GM23248 (cell line): ENCODE data around the gene NFIA. TPM values are rescaled to one million over a fixed set of nuclear protein-coding genes. Genes with fewer than 3 reads are reported as not detected.

Experiments used
- DNase-seq: peaks from one replicate; pipeline ENCODE4 v3.0.0-alpha.2; 2015
- H2AFZ ChIP-seq: fragments of 200-600 bp; sonication (generic); 2 replicates; pipeline ENCODE4 v1.6.1; 2016; ENCODE audit warnings: antibody characterized with exemption
- H3F3A ChIP-seq: fragments of 200-600 bp; sonication (generic); 2 replicates; pipeline ENCODE4 v1.6.1; 2016; ENCODE audit warnings: mild to moderate bottlenecking, antibody characterized with exemption, mixed run types; ENCODE audit not compliant: insufficient read depth
- H3K27ac ChIP-seq: fragments of 200-600 bp; sonication (generic); 2 replicates; pipeline ENCODE4 v1.5.1; 2016; ENCODE audit warnings: mild to moderate bottlenecking
- H3K27me3 ChIP-seq: fragments of 200-600 bp; sonication (generic); replicated peaks from 2 replicates; pipeline ENCODE4 v1.6.1; 2016; ENCODE audit warnings: mild to moderate bottlenecking; ENCODE audit not compliant: insufficient read depth
- H3K36me3 ChIP-seq: fragments of 200-600 bp; sonication (generic); 2 replicates; pipeline ENCODE4 v1.6.1; 2016; ENCODE audit warnings: low read depth, mild to moderate bottlenecking
- H3K4me1 ChIP-seq: fragments of 200-600 bp; sonication (generic); 2 replicates; pipeline ENCODE4 v1.6.1; 2016; ENCODE audit warnings: mild to moderate bottlenecking; ENCODE audit not compliant: insufficient read depth
- H3K4me2 ChIP-seq: fragments of 200-600 bp; sonication (generic); one replicate; pipeline ENCODE4 v1.6.1; 2016; ENCODE audit warnings: mild to moderate bottlenecking; ENCODE audit not compliant: unreplicated experiment
- H3K4me3 ChIP-seq: fragments of 200-600 bp; sonication (generic); 2 replicates; pipeline ENCODE4 v1.5.1; 2016; ENCODE audit warnings: mild to moderate bottlenecking
- H3K79me2 ChIP-seq: fragments of 200-600 bp; sonication (generic); 2 replicates; pipeline ENCODE4 v1.6.1; 2016; ENCODE audit warnings: mild to moderate bottlenecking; ENCODE audit not compliant: insufficient read depth
- H3K9ac ChIP-seq: fragments of 200-600 bp; sonication (generic); 2 replicates; pipeline ENCODE4 v1.6.1; 2016; ENCODE audit warnings: mild to moderate bottlenecking
- H3K9me2 ChIP-seq: fragments of 200-600 bp; sonication (generic); 2 replicates; pipeline ENCODE4 v1.6.1; 2016; ENCODE audit warnings: mixed run types, mild to moderate bottlenecking, moderate library complexity; ENCODE audit not compliant: insufficient read depth
- H3K9me3 ChIP-seq: fragments of 200-600 bp; sonication (generic); one replicate; pipeline ENCODE4 v1.6.1; 2017; ENCODE audit warnings: low read depth
- H4K20me1 ChIP-seq: fragments of 200-600 bp; sonication (generic); 2 replicates; pipeline ENCODE4 v1.6.0; 2016; ENCODE audit not compliant: insufficient read depth
- EZH2 ChIP-seq: fragments of 200-600 bp; sonication (generic); IDR thresholded peaks from 2 replicates; pipeline ENCODE4 v1.6.1; 2018; ENCODE audit warnings: antibody characterized with exemption, mild to moderate bottlenecking; ENCODE audit not compliant: insufficient read depth, poor library complexity, severe bottlenecking
- EZH2phosphoT487 ChIP-seq: fragments of 200-600 bp; sonication (generic); IDR thresholded peaks from 2 replicates; pipeline ENCODE4 v1.6.1; 2018; ENCODE audit warnings: antibody characterized with exemption, moderate library complexity, mild to moderate bottlenecking, low read depth; ENCODE audit not compliant: insufficient read depth
- WGBS, 2 experiments: methylation state at CpG; one replicate each; pipeline ENCODE4 v1.1.6; 2015 to 2017; ENCODE audit warnings: low lambda C conversion rate in 2 of 2, low coverage in 1 of 2; ENCODE audit errors: missing lambda C conversion rate in 2 of 2; 5-methylcytosine and 5-hydroxymethylcytosine counted together
- in situ Hi-C: fragments of 300-500 bp; cut with MboI; formaldehyde crosslinking; loops from 2 replicates; pipeline ENCODE4 v1.15.0; 2020
- polyA plus RNA-seq: library from polyadenylated mRNA; unstranded; fragments of >200 nt; fragmentation: Nextera tagmentation; extraction: Ambion mirVana; gene quantifications from 2 replicates; pipeline ENCODE4 v1.2.1, GENCODE V29; 2016
- total RNA-seq: library from RNA; depleted of rRNA; stranded (reverse); fragments of >200 nt; shearing (Covaris generic); gene quantifications from 2 replicates; pipeline ENCODE4 v1.2.3, GENCODE V29; 2014

The NFIA gene
- total and polyA plus RNA-seq, 2 experiments from 2014 or later, result 3.4 to 8.8 TPM

DNA sequence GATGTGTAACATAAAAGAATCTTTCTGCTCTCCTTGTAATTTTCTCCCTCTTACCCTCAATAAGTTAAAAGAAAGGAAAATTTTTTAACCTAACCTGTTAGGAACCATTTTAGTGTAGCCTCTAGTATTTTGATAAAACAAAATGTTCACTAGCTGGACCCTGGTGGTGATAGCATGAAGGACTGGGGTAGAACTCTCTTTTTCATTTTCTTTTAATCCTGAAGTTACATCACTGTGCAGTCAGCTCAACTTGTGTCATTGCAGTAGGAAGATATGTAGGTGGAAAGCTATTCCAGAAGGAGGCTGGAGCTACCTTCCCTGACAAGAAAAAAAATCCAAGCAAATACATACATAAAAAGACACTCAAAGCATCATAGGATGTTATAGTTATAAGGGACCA, 39.3 kb downstream of the NFIA start:
- Histone ChIP-seq H3K27ac (no peak overlapping the region), H4K20me1 (no peaks in the 10 kb centered on the region), H3K4me1 (peaks cover 17% of the 10 kb centered on the region), H3K79me2 (peaks cover 3% of the 10 kb centered on the region; the same call in 1 of the 2 replicates), H3K4me2 (peak overlapping the region; percentile 87), H3K9me3 (no peaks in the 10 kb centered on the region), H2AFZ (peak overlapping the region; percentile 60), H3K9ac (peak overlapping the region; percentile 63), H3K27me3 (no peaks in the 10 kb centered on the region), H3K4me3 (no peak overlapping the region), H3K36me3 (no peaks in the 10 kb centered on the region), H3K9me2 (no peaks in the 10 kb centered on the region), H3F3A (peaks cover 4% of the 10 kb centered on the region; the same call in 1 of the 2 replicates)
- DNase-seq, result peak; percentile 51
- in situ Hi-C loops, result no loop called here
- no peak for TF ChIP-seq EZH2

DNA sequence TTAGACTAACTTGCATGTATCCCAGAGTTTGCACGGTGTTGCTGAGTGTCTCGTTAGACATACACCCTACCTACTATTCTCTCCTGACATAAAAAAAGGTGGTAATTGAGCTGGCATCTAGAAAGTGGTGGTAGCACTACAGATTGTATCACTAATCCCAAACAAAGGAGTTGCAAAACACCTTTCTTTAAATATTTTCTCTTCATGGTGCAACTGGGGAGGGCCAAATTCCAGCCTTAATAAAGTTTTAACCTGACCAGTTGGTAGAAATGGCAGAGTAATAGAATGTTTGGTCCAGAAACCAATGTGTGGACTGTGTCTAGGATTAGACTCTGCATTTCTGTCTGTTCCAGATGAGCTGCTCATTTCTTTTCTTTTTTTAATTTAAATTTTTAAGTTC, 40.0 kb downstream of the NFIA start:
- Histone ChIP-seq H3K9ac (no peak overlapping the region), H3K4me1 (peaks cover 12% of the 10 kb centered on the region), H3K9me2 (no peaks in the 10 kb centered on the region), H3K9me3 (no peaks in the 10 kb centered on the region), H4K20me1 (no peaks in the 10 kb centered on the region), H3F3A (no peaks in the 10 kb centered on the region), H3K36me3 (no peaks in the 10 kb centered on the region), H3K27ac (no peak overlapping the region), H3K4me3 (no peak overlapping the region), H3K4me2 (no peak overlapping the region), H2AFZ (no peak overlapping the region), H3K27me3 (no peaks in the 10 kb centered on the region), H3K79me2 (peaks cover 3% of the 10 kb centered on the region; the same call in 1 of the 2 replicates)
- in situ Hi-C loops, result no loop called here
- DNase-seq, result no peak
- TF ChIP-seq EZH2 (no peak), EZH2phosphoT487 (no peak)
- 97 to 98% methylated on average over 2 of the region's 2 CpGs for WGBS, 2 experiments

DNA sequence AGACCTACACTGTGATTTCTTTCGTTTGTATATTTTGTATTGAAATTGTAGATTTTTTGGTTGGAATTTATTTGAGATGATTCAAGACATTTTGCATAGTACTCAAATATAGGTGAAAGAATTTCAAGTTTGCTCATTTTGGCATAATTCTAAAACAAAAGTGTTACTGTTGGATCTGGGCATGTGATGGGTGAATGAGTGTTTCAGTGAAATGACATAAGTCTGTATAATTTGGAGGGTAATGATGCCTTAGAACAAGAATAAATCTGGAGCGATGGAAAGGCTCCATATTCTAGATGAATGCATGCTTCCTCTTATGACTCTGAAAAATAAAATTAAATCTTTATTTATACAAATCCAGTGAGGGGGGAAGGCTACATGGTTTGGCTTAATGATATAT, 41.0 kb downstream of the NFIA start:
- WGBS, 2 experiments, result 77 to 80% methylated on average over 2 of the region's 2 CpGs
- H3K9me3 ChIP-seq, result no peaks in the 10 kb centered on the region
- in situ Hi-C loops, result no loop called here

DNA sequence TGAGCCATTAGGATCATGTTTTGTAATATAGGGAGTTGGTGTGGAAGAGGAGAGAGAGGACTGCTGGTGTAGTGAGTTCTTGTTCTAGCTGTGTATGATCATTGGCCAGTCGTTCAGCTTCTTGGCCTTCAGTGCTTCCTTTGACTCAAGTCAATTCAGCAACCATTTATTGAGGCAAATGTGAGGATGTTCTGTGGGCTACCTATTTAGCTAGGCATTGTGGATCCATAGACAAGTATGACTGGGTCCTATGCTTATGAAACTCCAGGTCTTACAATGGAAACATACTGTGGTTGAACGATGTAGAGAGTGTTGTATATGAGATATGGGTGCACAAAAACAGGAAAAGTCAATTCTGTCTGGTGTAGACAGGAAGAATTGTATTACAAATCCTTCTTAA, 41.7 kb downstream of the NFIA start:
- Histone ChIP-seq H3K9me2 (no peaks in the 10 kb centered on the region), H3K79me2 (peaks cover 3% of the 10 kb centered on the region; the same call in 1 of the 2 replicates), H3K9ac (no peak overlapping the region), H3K4me3 (no peak overlapping the region), H2AFZ (no peak overlapping the region), H3K4me2 (no peak overlapping the region), H3K9me3 (no peaks in the 10 kb centered on the region), H3K27ac (no peak overlapping the region), H3K27me3 (no peaks in the 10 kb centered on the region), H3F3A (no peaks in the 10 kb centered on the region), H4K20me1 (no peaks in the 10 kb centered on the region), H3K4me1 (peaks cover 12% of the 10 kb centered on the region), H3K36me3 (no peaks in the 10 kb centered on the region)
- 64 to 72% methylated on average over 2 of the region's 2 CpGs for whole genome bisulfite sequencing, 2 experiments
- in situ Hi-C loops, result no loop called here
- DNase-seq, result no peak
- no peak for TF ChIP-seq EZH2
- TF ChIP-seq EZH2phosphoT487, result no peak

More for the DNA sequence above, 41.0 kb downstream of the NFIA start:
- H3K4me2 ChIP-seq, result no peak overlapping the region
- H3K9ac ChIP-seq, result no peak overlapping the region
- H3K36me3 ChIP-seq, result no peaks in the 10 kb centered on the region
- no peak for TF ChIP-seq EZH2phosphoT487
- no peak for TF ChIP-seq EZH2
- H3K4me3 ChIP-seq, result no peak overlapping the region
- no peaks in the 10 kb centered on the region for H4K20me1 ChIP-seq
- H3K27ac ChIP-seq, result no peak overlapping the region
- H3K4me1 ChIP-seq, result peaks cover 12% of the 10 kb centered on the region
- H2AFZ ChIP-seq, result no peak overlapping the region
- no peaks in the 10 kb centered on the region for H3F3A ChIP-seq
- no peak for DNase-seq
- no peaks in the 10 kb centered on the region for H3K27me3 ChIP-seq
- peaks cover 3% of the 10 kb centered on the region; the same call in 1 of the 2 replicates for H3K79me2 ChIP-seq
- H3K9me2 ChIP-seq, result no peaks in the 10 kb centered on the region

DNA sequence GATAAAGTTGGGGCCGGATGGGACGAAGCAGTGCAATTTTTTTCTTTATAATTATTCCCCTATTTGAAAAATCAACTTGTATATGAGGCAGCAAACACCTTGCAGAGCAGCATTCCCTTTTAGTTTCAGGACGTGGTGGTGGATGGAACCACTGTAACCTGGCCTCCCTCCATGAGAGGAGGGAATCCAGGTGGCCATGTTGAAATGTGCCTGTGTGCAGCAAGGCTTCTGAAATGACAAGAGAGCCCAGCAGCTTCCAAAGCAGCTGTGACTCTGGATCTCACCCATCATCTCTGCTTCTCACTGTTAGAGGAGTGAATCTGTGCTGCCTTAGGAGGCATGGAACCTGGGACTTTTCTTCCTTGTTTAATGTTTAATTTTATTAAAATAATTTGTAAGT, 42.3 kb downstream of the NFIA start:
- in situ Hi-C loops, result no loop called here
- no peak for TF ChIP-seq EZH2phosphoT487
- no peak for TF ChIP-seq EZH2

More for the DNA sequence above, 42.3 kb downstream of the NFIA start:
- DNase-seq, result no peak
- H3K27me3 ChIP-seq, result no peaks in the 10 kb centered on the region
- H3K9me3 ChIP-seq, result no peaks in the 10 kb centered on the region
- no peaks in the 10 kb centered on the region for H4K20me1 ChIP-seq
- WGBS, 2 experiments, result 85 to 88% methylated on average over 3 of the region's 3 CpGs
- H3K4me1 ChIP-seq, result peaks cover 12% of the 10 kb centered on the region
- no peak overlapping the region for H3K9ac ChIP-seq
- H3F3A ChIP-seq, result no peaks in the 10 kb centered on the region
- no peak overlapping the region for H3K4me3 ChIP-seq
- H3K9me2 ChIP-seq, result no peaks in the 10 kb centered on the region
- H3K4me2 ChIP-seq, result no peak overlapping the region
- no peak overlapping the region for H3K27ac ChIP-seq
- H2AFZ ChIP-seq, result no peak overlapping the region
- H3K36me3 ChIP-seq, result no peaks in the 10 kb centered on the region
- peaks cover 3% of the 10 kb centered on the region; the same call in 1 of the 2 replicates for H3K79me2 ChIP-seq
